SU-DHL-6 (cell line): ENCODE results near the gene ZNF862.

ENCODE experiments used
- H2AFZ ChIP-seq: fragments of 200-600 bp; sonication (generic); 2 replicates; pipeline ENCODE4 v1.6.1; 2014; ENCODE audit warnings: low read depth, mild to moderate bottlenecking, moderate library complexity, mixed read lengths, antibody characterized with exemption, low read length; ENCODE audit not compliant: severe bottlenecking
- H3F3A ChIP-seq: fragments of 200-600 bp; shearing (Covaris generic); 2 replicates; pipeline ENCODE4 v1.6.0; 2016; ENCODE audit warnings: antibody characterized with exemption, mild to moderate bottlenecking; ENCODE audit not compliant: insufficient read depth
- H3K27ac ChIP-seq: fragments of 200-600 bp; sonication (generic); 2 replicates; pipeline ENCODE4 v1.5.1; 2016; ENCODE audit warnings: low read depth, mild to moderate bottlenecking, low read length, moderate library complexity, mixed read lengths
- H3K27me3 ChIP-seq: fragments of 200-600 bp; sonication (generic), shearing (Covaris generic); 2 replicates; pipeline ENCODE4 v1.6.0; 2014; ENCODE audit warnings: mild to moderate bottlenecking, low read length
- H3K36me3 ChIP-seq: fragments of 200-600 bp; sonication (generic); 2 replicates; pipeline ENCODE4 v1.6.1; 2014; ENCODE audit warnings: mild to moderate bottlenecking, low read length, mixed read lengths
- H3K4me2 ChIP-seq: fragments of 300-600, 200-600 bp; shearing (Covaris generic), sonication (generic); 2 replicates; pipeline ENCODE4 v1.6.0; 2014; ENCODE audit warnings: low read length, low read depth, mild to moderate bottlenecking; ENCODE audit not compliant: poor library complexity, severe bottlenecking
- H3K4me3 ChIP-seq: fragments of 200-600 bp; sonication (generic); 2 replicates; pipeline ENCODE4 v1.5.1; 2014; ENCODE audit warnings: antibody characterized with exemption, low read length, mild to moderate bottlenecking, mixed read lengths; ENCODE audit not compliant: insufficient read depth, poor library complexity, severe bottlenecking
- H3K79me2 ChIP-seq: fragments of 200-600 bp; sonication (generic); 2 replicates; pipeline ENCODE4 v1.6.1; 2014; ENCODE audit warnings: mild to moderate bottlenecking, low read length, moderate library complexity; ENCODE audit not compliant: insufficient read depth
- H3K9ac ChIP-seq: fragments of 200-600 bp; sonication (generic); 2 replicates; pipeline ENCODE4 v1.7.0; 2014; ENCODE audit warnings: mild to moderate bottlenecking, low read length
- H3K9me2 ChIP-seq: fragments of 200-600 bp; sonication (generic); replicated peaks from 2 replicates; pipeline ENCODE4 v1.6.1; 2014; ENCODE audit warnings: low read length; ENCODE audit not compliant: insufficient read depth
- H3K9me3 ChIP-seq: fragments of 200-600 bp; sonication (generic); 2 replicates; pipeline ENCODE4 v1.6.1; 2014; ENCODE audit warnings: low read length, mixed read lengths; ENCODE audit not compliant: insufficient read depth
- H4K20me1 ChIP-seq: fragments of 200-600 bp; sonication (generic); 2 replicates; pipeline ENCODE4 v1.6.1; 2014; ENCODE audit warnings: low read depth, mild to moderate bottlenecking, antibody characterized with exemption, low read length, moderate library complexity, mixed read lengths
- EZH2phosphoT487 ChIP-seq: fragments of 200-600 bp; sonication (generic), shearing (Covaris generic); conservative IDR thresholded peaks from 2 replicates; pipeline ENCODE4 v1.6.1; 2018; ENCODE audit warnings: mild to moderate bottlenecking, antibody characterized with exemption, low read length, moderate library complexity, mixed read lengths
- TF ChIP-seq, protein P1 (sequence below): fragments of 200-600 bp; sonication (generic); IDR thresholded peaks from one replicate; pipeline ENCODE4 v1.5.1; 2017; ENCODE audit warnings: antibody characterized with exemption, mild to moderate bottlenecking, low read length, moderate library complexity; ENCODE audit not compliant: insufficient read depth, poor library complexity, severe bottlenecking

ZNF862 gene

DNA sequence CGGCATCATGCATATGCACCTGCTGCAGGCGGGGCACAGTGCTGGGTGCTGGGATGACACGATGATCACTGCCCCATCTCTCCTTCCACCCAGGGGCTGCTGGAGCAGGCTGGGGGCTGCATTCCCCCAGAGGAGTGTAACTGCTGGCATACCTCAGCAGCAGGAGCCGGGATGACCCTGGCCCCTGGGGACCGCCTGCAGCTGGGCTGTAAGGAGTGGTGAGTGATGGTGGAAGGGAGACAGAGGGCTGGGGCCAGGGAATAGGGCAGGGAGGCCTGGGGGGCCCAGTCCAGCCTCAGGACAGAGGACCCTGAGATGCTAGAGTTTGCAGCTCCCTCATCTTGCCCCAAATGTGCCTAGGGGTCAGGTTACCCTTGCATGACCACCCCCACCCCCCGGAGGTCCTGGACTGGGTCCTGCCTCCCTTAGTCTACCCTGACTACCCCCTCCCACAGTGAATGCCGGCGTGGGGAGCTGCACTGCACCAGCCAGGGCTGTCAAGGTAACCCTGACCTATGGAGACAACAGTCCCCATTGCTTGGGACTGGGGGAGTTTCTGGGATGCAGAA lies 14.5 kb upstream of the ZNF862 start:
- no peaks in the 10 kb centered on the region for H3K9me2 ChIP-seq
- H3K27ac ChIP-seq, result no peak overlapping the region
- TF ChIP-seq, protein P1, sequence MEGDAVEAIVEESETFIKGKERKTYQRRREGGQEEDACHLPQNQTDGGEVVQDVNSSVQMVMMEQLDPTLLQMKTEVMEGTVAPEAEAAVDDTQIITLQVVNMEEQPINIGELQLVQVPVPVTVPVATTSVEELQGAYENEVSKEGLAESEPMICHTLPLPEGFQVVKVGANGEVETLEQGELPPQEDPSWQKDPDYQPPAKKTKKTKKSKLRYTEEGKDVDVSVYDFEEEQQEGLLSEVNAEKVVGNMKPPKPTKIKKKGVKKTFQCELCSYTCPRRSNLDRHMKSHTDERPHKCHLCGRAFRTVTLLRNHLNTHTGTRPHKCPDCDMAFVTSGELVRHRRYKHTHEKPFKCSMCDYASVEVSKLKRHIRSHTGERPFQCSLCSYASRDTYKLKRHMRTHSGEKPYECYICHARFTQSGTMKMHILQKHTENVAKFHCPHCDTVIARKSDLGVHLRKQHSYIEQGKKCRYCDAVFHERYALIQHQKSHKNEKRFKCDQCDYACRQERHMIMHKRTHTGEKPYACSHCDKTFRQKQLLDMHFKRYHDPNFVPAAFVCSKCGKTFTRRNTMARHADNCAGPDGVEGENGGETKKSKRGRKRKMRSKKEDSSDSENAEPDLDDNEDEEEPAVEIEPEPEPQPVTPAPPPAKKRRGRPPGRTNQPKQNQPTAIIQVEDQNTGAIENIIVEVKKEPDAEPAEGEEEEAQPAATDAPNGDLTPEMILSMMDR, result no peak
- TF ChIP-seq EZH2phosphoT487, result no peak
- no peak overlapping the region for H3K4me3 ChIP-seq
- H3K36me3 ChIP-seq, result no peaks in the 10 kb centered on the region
- no peaks in the 10 kb centered on the region for H3K79me2 ChIP-seq
- no peaks in the 10 kb centered on the region for H3F3A ChIP-seq
- H3K27me3 ChIP-seq, result no peaks in the 10 kb centered on the region
- H2AFZ ChIP-seq, result no peak overlapping the region
- no peaks in the 10 kb centered on the region for H3K9me3 ChIP-seq
- H4K20me1 ChIP-seq, result no peaks in the 10 kb centered on the region
- H3K9ac ChIP-seq, result no peak overlapping the region
- no peak overlapping the region for H3K4me2 ChIP-seq

DNA sequence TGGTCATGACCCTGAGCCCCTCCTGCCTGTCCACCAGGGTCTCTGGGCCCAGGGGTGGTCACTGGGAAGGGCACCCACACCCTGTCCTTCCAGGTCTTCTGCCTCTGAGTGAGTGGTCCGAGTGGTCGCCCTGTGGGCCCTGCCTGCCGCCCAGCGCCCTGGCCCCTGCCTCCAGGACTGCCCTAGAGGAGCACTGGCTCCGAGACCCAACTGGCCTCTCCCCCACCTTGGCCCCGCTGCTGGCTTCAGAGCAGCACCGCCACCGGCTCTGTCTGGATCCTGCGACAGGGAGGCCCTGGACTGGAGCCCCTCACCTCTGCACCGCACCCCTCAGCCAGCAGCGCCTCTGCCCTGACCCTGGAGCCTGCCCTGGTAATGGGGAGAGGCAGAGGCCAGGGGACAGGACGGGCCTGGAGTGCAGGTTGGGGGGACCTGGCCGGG lies 13.9 kb upstream of the ZNF862 start:
- no peaks in the 10 kb centered on the region for H3K79me2 ChIP-seq
- H3K9ac ChIP-seq, result no peak overlapping the region
- no peak for TF ChIP-seq EZH2phosphoT487
- TF ChIP-seq, protein P1, result no peak
- no peaks in the 10 kb centered on the region for H3K9me3 ChIP-seq
- no peak overlapping the region for H3K27ac ChIP-seq
- no peaks in the 10 kb centered on the region for H4K20me1 ChIP-seq
- no peak overlapping the region for H3K4me3 ChIP-seq
- no peaks in the 10 kb centered on the region for H3K36me3 ChIP-seq
- no peak overlapping the region for H2AFZ ChIP-seq
- H3K9me2 ChIP-seq, result no peaks in the 10 kb centered on the region
- no peaks in the 10 kb centered on the region for H3F3A ChIP-seq
- no peaks in the 10 kb centered on the region for H3K27me3 ChIP-seq
- no peak overlapping the region for H3K4me2 ChIP-seq

DNA sequence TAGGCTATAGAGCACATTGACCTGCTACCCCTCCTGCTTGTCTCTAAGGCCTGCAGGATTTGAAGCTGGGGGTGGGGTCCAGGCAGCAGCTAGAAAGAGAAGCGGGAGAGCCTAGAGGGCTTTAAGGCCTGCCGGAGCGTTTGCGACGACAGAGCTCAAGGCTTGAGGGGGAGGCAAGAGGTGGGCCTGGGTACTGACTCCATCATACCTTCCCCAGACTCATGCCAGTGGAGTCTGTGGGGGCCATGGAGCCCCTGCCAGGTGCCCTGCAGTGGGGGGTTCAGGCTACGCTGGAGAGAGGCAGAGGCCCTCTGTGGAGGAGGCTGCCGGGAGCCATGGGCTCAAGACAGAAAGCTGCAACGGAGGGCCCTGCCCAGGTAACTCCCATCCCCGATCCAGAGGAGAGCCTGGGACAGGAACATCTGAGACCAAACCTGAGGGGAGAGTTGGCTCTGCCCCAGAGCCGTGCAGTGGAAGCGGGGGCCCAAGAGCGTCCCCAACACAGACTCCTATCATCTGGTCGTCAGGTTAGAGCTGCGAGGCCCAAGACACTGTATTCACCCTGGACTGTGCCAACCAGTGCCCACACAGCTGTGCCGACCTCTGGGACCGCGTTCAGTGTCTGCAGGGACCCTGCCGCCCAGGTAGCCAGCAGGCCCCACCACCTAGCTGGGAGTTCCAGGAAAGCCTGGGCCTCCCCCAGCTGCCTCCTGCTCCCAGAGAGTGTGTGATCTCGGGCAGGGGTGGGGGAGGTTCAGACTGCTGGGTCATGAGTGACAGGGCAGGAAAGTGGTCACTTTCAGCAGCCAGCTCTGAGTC lies 13.2 kb upstream of the ZNF862 start:
- no peak overlapping the region for H3K27ac ChIP-seq
- H2AFZ ChIP-seq, result no peak overlapping the region
- no peaks in the 10 kb centered on the region for H3K9me2 ChIP-seq
- no peaks in the 10 kb centered on the region for H4K20me1 ChIP-seq
- no peaks in the 10 kb centered on the region for H3K79me2 ChIP-seq
- TF ChIP-seq, protein P1, result no peak
- no peak overlapping the region for H3K9ac ChIP-seq
- H3K4me2 ChIP-seq, result no peak overlapping the region
- H3F3A ChIP-seq, result no peaks in the 10 kb centered on the region
- no peaks in the 10 kb centered on the region for H3K27me3 ChIP-seq
- no peaks in the 10 kb centered on the region for H3K36me3 ChIP-seq
- no peak overlapping the region for H3K4me3 ChIP-seq
- H3K9me3 ChIP-seq, result no peaks in the 10 kb centered on the region
